Measurements from ENCODE around the gene TMEM269.

TMEM269 gene

GRCh38 chr1:42784946-42785693 lies at the start of gene TMEM269:
TMEM269 (plus strand) TSS chr1:42784991; CDS start chr1:42789894, 4,903 bp downstream.
- Histone ChIP-seq H3K36me3 (ENCODE audit: control insufficient read depth, insufficient read depth, low read length) (peaks cover 2% of the 10 kb centered on the region), H3K4me3 (ENCODE audit: low read length) (peak within 1 kb of the TSS; percentile 61), H3K4me1 (ENCODE audit: control insufficient read depth, insufficient read depth, low read length) (peaks cover 2% of the 10 kb centered on the region), H3K27me3 (ENCODE audit: control insufficient read depth, insufficient read depth, low read length) (no peaks in the 10 kb centered on the region), H3K27ac (ENCODE audit: low read depth, low read length) (no peak within 1 kb of the TSS), H3K9ac (ENCODE audit: low read length) (no peak within 1 kb of the TSS)

GRCh38 chr1:42735056-42735455 lies 49.7 kb upstream of the TMEM269 start:
- H3K27ac ChIP-seq (ENCODE audit: low read depth, low read length), result no peak overlapping the region
- no peaks in the 10 kb centered on the region for H3K36me3 ChIP-seq (ENCODE audit: control insufficient read depth, insufficient read depth, low read length)
- H3K27me3 ChIP-seq (ENCODE audit: control insufficient read depth, insufficient read depth, low read length), result no peaks in the 10 kb centered on the region
- no peaks in the 10 kb centered on the region for H3K4me1 ChIP-seq (ENCODE audit: control insufficient read depth, insufficient read depth, low read length)
- H3K4me3 ChIP-seq (ENCODE audit: low read length), result no peak overlapping the region
- no peak overlapping the region for H3K9ac ChIP-seq (ENCODE audit: low read length)

GRCh38 chr1:42735477-42736105 lies 49.2 kb upstream of the TMEM269 start:
- Histone ChIP-seq H3K36me3 (ENCODE audit: control insufficient read depth, insufficient read depth, low read length) (no peaks in the 10 kb centered on the region), H3K4me1 (ENCODE audit: control insufficient read depth, insufficient read depth, low read length) (no peaks in the 10 kb centered on the region), H3K9ac (ENCODE audit: low read length) (no peak overlapping the region), H3K27ac (ENCODE audit: low read depth, low read length) (no peak overlapping the region), H3K4me3 (ENCODE audit: low read length) (no peak overlapping the region), H3K27me3 (ENCODE audit: control insufficient read depth, insufficient read depth, low read length) (no peaks in the 10 kb centered on the region)

DNA sequence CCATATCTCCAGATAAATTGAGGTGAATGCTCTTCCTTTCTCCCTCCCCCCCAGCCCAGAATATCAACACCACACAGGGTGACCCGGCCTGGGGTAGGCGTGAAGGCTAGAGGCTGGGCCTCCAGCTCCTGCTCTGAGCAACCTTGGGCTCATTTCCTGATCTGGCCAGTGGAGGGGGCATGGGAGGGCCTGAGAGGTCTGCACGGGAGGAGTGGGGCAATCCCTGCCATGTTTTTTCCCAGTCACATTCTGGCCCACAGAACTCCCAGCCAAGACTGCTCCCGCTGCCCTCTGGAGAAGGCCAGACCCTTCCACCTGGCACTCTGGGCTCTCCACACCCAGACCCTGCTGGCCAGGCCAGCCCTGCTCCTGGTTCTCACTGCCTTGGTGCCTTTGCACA lies 48.6 kb upstream of the TMEM269 start:
- H3K27ac ChIP-seq (ENCODE audit: low read depth, low read length), result no peak overlapping the region
- no peak overlapping the region for H3K9ac ChIP-seq (ENCODE audit: low read length)
- H3K4me1 ChIP-seq (ENCODE audit: control insufficient read depth, insufficient read depth, low read length), result no peaks in the 10 kb centered on the region
- no peak overlapping the region for H3K4me3 ChIP-seq (ENCODE audit: low read length)
- H3K27me3 ChIP-seq (ENCODE audit: control insufficient read depth, insufficient read depth, low read length), result no peaks in the 10 kb centered on the region
- no peaks in the 10 kb centered on the region for H3K36me3 ChIP-seq (ENCODE audit: control insufficient read depth, insufficient read depth, low read length)

GRCh38 chr1:42736571-42737200 lies 48.1 kb upstream of the TMEM269 start:
- no peaks in the 10 kb centered on the region for H3K36me3 ChIP-seq (ENCODE audit: control insufficient read depth, insufficient read depth, low read length)
- H3K27me3 ChIP-seq (ENCODE audit: control insufficient read depth, insufficient read depth, low read length), result no peaks in the 10 kb centered on the region
- H3K4me1 ChIP-seq (ENCODE audit: control insufficient read depth, insufficient read depth, low read length), result no peaks in the 10 kb centered on the region
- no peak overlapping the region for H3K9ac ChIP-seq (ENCODE audit: low read length)
- H3K27ac ChIP-seq (ENCODE audit: low read depth, low read length), result no peak overlapping the region
- H3K4me3 ChIP-seq (ENCODE audit: low read length), result no peak overlapping the region

- no peaks in the 10 kb centered on the region for H3K27me3 ChIP-seq (ENCODE audit: control insufficient read depth, insufficient read depth, low read length)
- H3K4me3 ChIP-seq (ENCODE audit: low read length), result no peak overlapping the region
- no peaks in the 10 kb centered on the region for H3K4me1 ChIP-seq (ENCODE audit: control insufficient read depth, insufficient read depth, low read length)
- no peaks in the 10 kb centered on the region for H3K36me3 ChIP-seq (ENCODE audit: control insufficient read depth, insufficient read depth, low read length)
- H3K27ac ChIP-seq (ENCODE audit: low read depth, low read length), result no peak overlapping the region
- no peak overlapping the region for H3K9ac ChIP-seq (ENCODE audit: low read length)
These were observed 47.5 kb upstream of the TMEM269 start for GRCh38 chr1:42737257-42737656.

GRCh38 chr1:42737986-42738677 lies 46.7 kb upstream of the TMEM269 start:
- Histone ChIP-seq H3K27ac (ENCODE audit: low read depth, low read length) (no peak overlapping the region), H3K4me1 (ENCODE audit: control insufficient read depth, insufficient read depth, low read length) (no peaks in the 10 kb centered on the region), H3K27me3 (ENCODE audit: control insufficient read depth, insufficient read depth, low read length) (no peaks in the 10 kb centered on the region), H3K9ac (ENCODE audit: low read length) (no peak overlapping the region), H3K4me3 (ENCODE audit: low read length) (no peak overlapping the region), H3K36me3 (ENCODE audit: control insufficient read depth, insufficient read depth, low read length) (no peaks in the 10 kb centered on the region)

DNA sequence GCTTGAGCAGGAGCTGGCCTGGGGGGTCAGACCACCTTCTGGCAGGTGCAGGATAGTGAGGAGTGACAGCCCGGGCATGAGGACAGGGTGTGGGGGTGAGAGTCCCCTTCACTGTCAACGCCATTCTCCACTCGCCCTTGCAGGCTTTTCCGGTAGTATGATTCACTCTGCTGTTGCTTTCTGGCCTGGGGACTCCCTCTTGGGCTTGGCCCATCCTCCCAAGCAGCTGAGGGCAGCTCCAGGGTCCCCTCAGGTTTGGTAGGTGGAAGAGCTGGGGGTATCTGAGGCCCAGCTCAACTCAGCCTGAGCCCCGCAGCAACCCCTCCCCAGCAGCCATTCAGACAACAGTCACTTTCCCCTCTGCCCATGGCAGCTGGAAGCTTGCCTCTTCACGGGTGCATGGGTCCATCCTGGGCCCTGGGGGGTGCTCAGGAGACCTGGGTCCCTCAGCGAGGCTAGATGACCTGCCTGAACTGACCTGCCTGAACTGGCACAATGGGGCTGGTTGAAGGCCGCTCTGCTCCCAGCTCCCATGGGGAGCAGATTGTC lies 46.0 kb upstream of the TMEM269 start:
- H3K4me1 ChIP-seq (ENCODE audit: control insufficient read depth, insufficient read depth, low read length), result no peaks in the 10 kb centered on the region
- H3K27me3 ChIP-seq (ENCODE audit: control insufficient read depth, insufficient read depth, low read length), result no peaks in the 10 kb centered on the region
- no peaks in the 10 kb centered on the region for H3K36me3 ChIP-seq (ENCODE audit: control insufficient read depth, insufficient read depth, low read length)
- H3K4me3 ChIP-seq (ENCODE audit: low read length), result no peak overlapping the region
- H3K9ac ChIP-seq (ENCODE audit: low read length), result no peak overlapping the region
- H3K27ac ChIP-seq (ENCODE audit: low read depth, low read length), result no peak overlapping the region

GRCh38 chr1:42739753-42740700 lies 44.8 kb upstream of the TMEM269 start, which contains the start of gene CLDN19:
CLDN19 (minus strand) TSS chr1:42740236; CDS start chr1:42740063, 173 bp downstream.
- no peak within 1 kb of the TSS for H3K9ac ChIP-seq (ENCODE audit: low read length)
- H3K27me3 ChIP-seq (ENCODE audit: control insufficient read depth, insufficient read depth, low read length), result no peaks in the 10 kb centered on the region
- no peaks in the 10 kb centered on the region for H3K4me1 ChIP-seq (ENCODE audit: control insufficient read depth, insufficient read depth, low read length)
- no peaks in the 10 kb centered on the region for H3K36me3 ChIP-seq (ENCODE audit: control insufficient read depth, insufficient read depth, low read length)
- no peak within 1 kb of the TSS for H3K4me3 ChIP-seq (ENCODE audit: low read length)
- H3K27ac ChIP-seq (ENCODE audit: low read depth, low read length), result no peak within 1 kb of the TSS

DNA sequence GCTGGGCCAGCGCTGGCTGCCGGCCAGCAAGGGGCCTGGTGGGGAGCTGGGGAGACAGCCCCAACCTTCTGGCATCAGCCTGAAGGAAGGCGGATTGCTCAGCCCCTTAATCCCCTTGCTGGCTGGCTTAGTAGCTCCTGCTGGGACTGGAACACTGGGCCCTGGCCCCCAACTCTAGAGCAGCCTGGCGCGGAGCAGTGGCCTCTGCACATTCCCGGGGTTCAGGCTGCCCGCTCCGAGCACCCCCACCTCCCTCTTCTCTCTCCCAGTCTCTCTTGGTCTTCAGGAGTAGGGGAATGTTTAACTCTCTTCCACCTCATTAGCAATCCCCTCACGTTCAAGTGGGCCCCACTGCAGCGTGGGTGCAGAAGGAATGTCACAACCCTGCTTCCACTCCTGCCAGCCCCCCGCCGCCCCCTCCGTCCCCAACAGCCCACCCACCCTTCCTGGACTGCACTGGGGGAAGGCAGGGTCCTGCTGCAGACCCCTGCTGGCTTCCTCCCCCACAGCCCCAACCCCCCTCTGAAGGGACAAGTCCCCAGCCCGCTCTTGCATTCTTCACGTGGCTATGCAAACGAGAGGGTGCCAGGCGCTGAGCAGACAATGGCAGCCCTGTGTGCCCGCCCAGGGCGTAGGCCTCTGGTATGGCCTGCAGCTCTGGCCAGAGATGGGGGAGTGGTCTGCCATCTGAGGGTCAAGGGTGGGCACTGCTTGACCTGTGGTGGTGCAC lies 43.8 kb upstream of the TMEM269 start:
- no peaks in the 10 kb centered on the region for H3K4me1 ChIP-seq (ENCODE audit: control insufficient read depth, insufficient read depth, low read length)
- no peaks in the 10 kb centered on the region for H3K36me3 ChIP-seq (ENCODE audit: control insufficient read depth, insufficient read depth, low read length)
- no peak overlapping the region for H3K4me3 ChIP-seq (ENCODE audit: low read length)
- no peak overlapping the region for H3K27ac ChIP-seq (ENCODE audit: low read depth, low read length)
- no peaks in the 10 kb centered on the region for H3K27me3 ChIP-seq (ENCODE audit: control insufficient read depth, insufficient read depth, low read length)
- no peak overlapping the region for H3K9ac ChIP-seq (ENCODE audit: low read length)

- H3K27me3 ChIP-seq (ENCODE audit: control insufficient read depth, insufficient read depth, low read length), result no peaks in the 10 kb centered on the region
- H3K27ac ChIP-seq (ENCODE audit: low read depth, low read length), result no peak overlapping the region
- H3K9ac ChIP-seq (ENCODE audit: low read length), result no peak overlapping the region
- H3K4me3 ChIP-seq (ENCODE audit: low read length), result no peak overlapping the region
- H3K4me1 ChIP-seq (ENCODE audit: control insufficient read depth, insufficient read depth, low read length), result no peaks in the 10 kb centered on the region
- H3K36me3 ChIP-seq (ENCODE audit: control insufficient read depth, insufficient read depth, low read length), result no peaks in the 10 kb centered on the region
These were observed 43.1 kb upstream of the TMEM269 start for GRCh38 chr1:42741706-42742105.

Data from rectal smooth muscle tissue (tissue), 1 donor.